ENCODE results near the gene TXNRD2.
A peak's percentile ranks its signal among the peaks of the same experiment; 100 is the strongest.

Gene TXNRD2

GRCh38 chr22:19941365-19942082, at the start of gene TXNRD2, which contains the start of gene COMT:
TXNRD2 (minus strand) TSS chr22:19941818; CDS start chr22:19941803, 15 bp downstream.
COMT (plus strand) TSS chr22:19941772; CDS start chr22:19962527, 20,755 bp downstream.
- DNase-seq, result peak; percentile 82

GRCh38 chr22:19991395-19991644, 49.7 kb upstream of the TXNRD2 start:
- no peak for DNase-seq

- no peak for DNase-seq
Observed at GRCh38 chr22:19990609-19991394, 49.2 kb upstream of the TXNRD2 start.

- no peak for DNase-seq
Observed at GRCh38 chr22:19990188-19990587, 48.6 kb upstream of the TXNRD2 start.

- DNase-seq, result no peak
Observed at GRCh38 chr22:19989725-19990067, 48.1 kb upstream of the TXNRD2 start.

- no peak for DNase-seq
Observed at GRCh38 chr22:19988965-19989724, 47.5 kb upstream of the TXNRD2 start.

GRCh38 chr22:19988331-19988808, 46.8 kb upstream of the TXNRD2 start:
- DNase-seq, result no peak

- no peak for DNase-seq
Observed at GRCh38 chr22:19987394-19988306, 46.0 kb upstream of the TXNRD2 start.

- DNase-seq, result peak; percentile 77
Observed at GRCh38 chr22:19986410-19987341, 45.1 kb upstream of the TXNRD2 start.

GRCh38 chr22:19986011-19986409, 44.4 kb upstream of the TXNRD2 start:
- DNase-seq, result no peak

- DNase-seq, result no peak
Observed at GRCh38 chr22:19984851-19985811, 43.5 kb upstream of the TXNRD2 start.

GRCh38 chr22:19984201-19984753, 42.7 kb upstream of the TXNRD2 start:
- no peak for DNase-seq

GRCh38 chr22:19983741-19984140, 42.1 kb upstream of the TXNRD2 start:
- no peak for DNase-seq

GRCh38 chr22:19982991-19983578, 41.5 kb upstream of the TXNRD2 start:
- DNase-seq, result no peak

- DNase-seq, result no peak
Observed at GRCh38 chr22:19981961-19982920, 40.6 kb upstream of the TXNRD2 start.

GRCh38 chr22:19981171-19981960, 39.7 kb upstream of the TXNRD2 start:
- DNase-seq, result no peak

- DNase-seq, result no peak
Observed at GRCh38 chr22:19980766-19981165, 39.1 kb upstream of the TXNRD2 start.
